Neural progenitor cell (in vitro differentiated cells): ENCODE results near the gene LCTL. TPM values are rescaled to one million over a fixed set of nuclear protein-coding genes. Genes with fewer than 3 reads are reported as not detected.
A peak's percentile ranks its signal among the peaks of the same experiment; 100 is the strongest.

ENCODE experiments used
- DNase-seq: peaks from one replicate; pipeline ENCODE4 v3.0.0-alpha.2; 2016; ENCODE audit warnings: low spot score
- H2AFZ ChIP-seq: fragments of 200-600 bp; sonication (generic); replicated peaks from 2 replicates; pipeline ENCODE4 v1.6.1; 2016; ENCODE audit warnings: antibody characterized with exemption
- H3F3A ChIP-seq: fragments of 200-600 bp; sonication (generic); 2 replicates; pipeline ENCODE4 v1.6.1; 2016; ENCODE audit warnings: antibody characterized with exemption, low read depth
- H3K27ac ChIP-seq: fragments of 200-600 bp; sonication (generic); 2 replicates; pipeline ENCODE4 v1.5.1; 2016; ENCODE audit warnings: mild to moderate bottlenecking
- H3K27me3 ChIP-seq: fragments of 200-600 bp; sonication (generic); 2 replicates; pipeline ENCODE4 v1.6.1; 2016; ENCODE audit warnings: mild to moderate bottlenecking, moderate library complexity
- H3K36me3 ChIP-seq: fragments of 200-600 bp; sonication (generic); 2 replicates; pipeline ENCODE4 v1.5.1; 2016
- H3K4me1 ChIP-seq: fragments of 200-600 bp; sonication (generic); 2 replicates; pipeline ENCODE4 v1.6.1; 2016; ENCODE audit warnings: mixed run types
- H3K4me2 ChIP-seq: fragments of 200-600 bp; sonication (generic); 2 replicates; pipeline ENCODE4 v1.6.1; 2016
- H3K4me3 ChIP-seq: fragments of 200-600 bp; sonication (generic); 2 replicates; pipeline ENCODE4 v1.5.1; 2016
- H3K79me2 ChIP-seq: fragments of 200-600 bp; sonication (generic); 2 replicates; pipeline ENCODE4 v1.6.1; 2016; ENCODE audit warnings: low read depth
- H3K9ac ChIP-seq: fragments of 200-600 bp; sonication (generic); 2 replicates; pipeline ENCODE4 v1.6.1; 2016
- H3K9me3 ChIP-seq: fragments of 200-600 bp; sonication (generic); 2 replicates; pipeline ENCODE4 v1.5.1; 2016; ENCODE audit warnings: low read depth
- H4K20me1 ChIP-seq: fragments of 200-600 bp; sonication (generic); 2 replicates; pipeline ENCODE4 v1.6.1; 2016; ENCODE audit warnings: low read depth
- H3K27ac Mint-ChIP-seq: 3 replicates; pipeline ENCODE4 v1.8.0; 2021; ENCODE audit warnings: mixed read lengths
- H3K27me3 Mint-ChIP-seq: 2 replicates; pipeline ENCODE4 v1.8.0; 2022; ENCODE audit warnings: low read depth, mild to moderate bottlenecking, inconsistent platforms, moderate library complexity, mixed read lengths; ENCODE audit not compliant: insufficient read depth
- H3K36me3 Mint-ChIP-seq: 3 replicates; pipeline ENCODE4 v1.8.0; 2021; ENCODE audit warnings: mixed read lengths
- H3K4me1 Mint-ChIP-seq: 3 replicates; pipeline ENCODE4 v1.8.0; 2021; ENCODE audit warnings: mixed read lengths
- H3K4me3 Mint-ChIP-seq: 3 replicates; pipeline ENCODE4 v1.8.0; 2021; ENCODE audit warnings: mild to moderate bottlenecking, moderate library complexity, mixed read lengths
- H3K9me3 Mint-ChIP-seq: 3 replicates; pipeline ENCODE4 v1.8.0; 2020; ENCODE audit warnings: mixed read lengths
- EZH2 ChIP-seq: fragments of 200-600 bp; sonication (generic); IDR thresholded peaks from 2 replicates; pipeline ENCODE4 v1.6.1; 2017; ENCODE audit warnings: antibody characterized with exemption, mild to moderate bottlenecking, moderate library complexity
- EZH2phosphoT487 ChIP-seq: fragments of 200-600 bp; sonication (generic); IDR thresholded peaks from 2 replicates; pipeline ENCODE4 v1.6.1; 2017; ENCODE audit warnings: antibody characterized with exemption
- total RNA-seq: library from RNA; depleted of rRNA; stranded (reverse); fragments of >200 nt; gene quantifications from 2 replicates; pipeline ENCODE4 v1.2.3, GENCODE V29; 2015; ENCODE audit warnings: low replicate concordance
- TF ChIP-seq, protein P1 (sequence below): fragments of 200-600 bp; sonication (generic); IDR thresholded peaks from 2 replicates; pipeline ENCODE4 v1.5.1; 2017; ENCODE audit warnings: antibody characterized with exemption, mild to moderate bottlenecking

The LCTL gene
- total RNA-seq, 1 donor from 2014 or later, result 19.2 TPM

DNA sequence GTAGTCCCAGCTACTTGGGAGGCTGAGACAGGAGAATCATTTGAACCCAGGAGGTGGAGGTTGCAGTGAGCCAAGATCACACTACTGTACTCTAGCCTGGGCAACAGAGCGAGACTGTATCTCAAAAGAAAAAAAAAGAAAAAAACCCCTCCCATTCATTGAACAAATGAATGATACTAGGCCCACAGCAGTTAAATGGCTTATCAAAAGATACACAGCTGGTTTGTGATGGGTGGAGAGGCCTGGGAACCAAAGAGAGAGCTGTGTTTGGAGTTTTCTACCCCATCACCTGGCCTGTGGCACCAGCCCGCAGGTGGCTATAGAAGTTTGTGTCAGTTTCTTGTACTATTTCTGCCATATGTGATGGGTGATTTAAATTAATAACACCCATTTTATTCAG lies 43.1 kb upstream of the LCTL start:
- Histone ChIP-seq H3K27me3 (no peaks in the 10 kb centered on the region), H3K9ac (no peak overlapping the region), H3K9me3 (no peaks in the 10 kb centered on the region), H3K4me1 (no peaks in the 10 kb centered on the region), H3K36me3 (no peaks in the 10 kb centered on the region), H3F3A (no peaks in the 10 kb centered on the region), H4K20me1 (no peaks in the 10 kb centered on the region), H3K27ac (no peak overlapping the region), H2AFZ (no peak overlapping the region), H3K4me3 (no peak overlapping the region), H3K4me2 (no peak overlapping the region), H3K79me2 (no peaks in the 10 kb centered on the region)
- peaks cover 3% of the 10 kb centered on the region for H3K4me1 Mint-ChIP-seq
- H3K9me3 Mint-ChIP-seq, result no peaks in the 10 kb centered on the region
- no peak overlapping the region for H3K4me3 Mint-ChIP-seq
- H3K27ac Mint-ChIP-seq, result no peak overlapping the region
- peaks cover 3% of the 10 kb centered on the region for H3K27me3 Mint-ChIP-seq
- no peaks in the 10 kb centered on the region for H3K36me3 Mint-ChIP-seq
- no peak for DNase-seq
- TF ChIP-seq EZH2phosphoT487 (no peak), EZH2 (no peak)
- TF ChIP-seq, protein P1, sequence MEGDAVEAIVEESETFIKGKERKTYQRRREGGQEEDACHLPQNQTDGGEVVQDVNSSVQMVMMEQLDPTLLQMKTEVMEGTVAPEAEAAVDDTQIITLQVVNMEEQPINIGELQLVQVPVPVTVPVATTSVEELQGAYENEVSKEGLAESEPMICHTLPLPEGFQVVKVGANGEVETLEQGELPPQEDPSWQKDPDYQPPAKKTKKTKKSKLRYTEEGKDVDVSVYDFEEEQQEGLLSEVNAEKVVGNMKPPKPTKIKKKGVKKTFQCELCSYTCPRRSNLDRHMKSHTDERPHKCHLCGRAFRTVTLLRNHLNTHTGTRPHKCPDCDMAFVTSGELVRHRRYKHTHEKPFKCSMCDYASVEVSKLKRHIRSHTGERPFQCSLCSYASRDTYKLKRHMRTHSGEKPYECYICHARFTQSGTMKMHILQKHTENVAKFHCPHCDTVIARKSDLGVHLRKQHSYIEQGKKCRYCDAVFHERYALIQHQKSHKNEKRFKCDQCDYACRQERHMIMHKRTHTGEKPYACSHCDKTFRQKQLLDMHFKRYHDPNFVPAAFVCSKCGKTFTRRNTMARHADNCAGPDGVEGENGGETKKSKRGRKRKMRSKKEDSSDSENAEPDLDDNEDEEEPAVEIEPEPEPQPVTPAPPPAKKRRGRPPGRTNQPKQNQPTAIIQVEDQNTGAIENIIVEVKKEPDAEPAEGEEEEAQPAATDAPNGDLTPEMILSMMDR, result no peak

DNA sequence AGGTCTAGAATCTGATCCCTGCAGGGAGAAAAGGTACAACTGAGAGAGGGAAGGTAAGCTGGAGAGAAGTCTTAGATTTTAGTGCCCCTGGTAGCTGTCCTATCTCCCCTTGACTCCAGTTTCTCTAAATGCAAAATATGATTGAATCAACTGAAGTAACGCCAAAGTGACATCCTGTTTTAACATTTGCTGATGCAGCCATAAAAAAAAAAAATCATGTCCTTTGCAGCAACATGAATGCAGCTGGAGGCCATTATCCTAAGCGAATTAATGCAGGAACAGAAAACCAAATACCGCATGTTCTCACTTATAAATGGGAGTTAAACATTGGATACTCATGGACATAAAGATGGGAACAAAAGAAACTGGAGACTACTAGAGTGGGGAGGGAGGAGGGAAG lies 42.4 kb upstream of the LCTL start:
- no peak overlapping the region for H3K27ac ChIP-seq
- H3K9ac ChIP-seq, result no peak overlapping the region
- H3K4me3 ChIP-seq, result no peak overlapping the region
- no peaks in the 10 kb centered on the region for H4K20me1 ChIP-seq
- H2AFZ ChIP-seq, result no peak overlapping the region
- no peaks in the 10 kb centered on the region for H3K79me2 ChIP-seq
- TF ChIP-seq, protein P1, result no peak
- TF ChIP-seq EZH2phosphoT487 (no peak), EZH2 (no peak)
- no peaks in the 10 kb centered on the region for H3K9me3 ChIP-seq
- Mint-ChIP-seq H3K9me3 (no peaks in the 10 kb centered on the region), H3K4me1 (peaks cover 3% of the 10 kb centered on the region), H3K27me3 (no peaks in the 10 kb centered on the region), H3K4me3 (no peak overlapping the region), H3K27ac (no peak overlapping the region), H3K36me3 (no peaks in the 10 kb centered on the region)
- H3K36me3 ChIP-seq, result no peaks in the 10 kb centered on the region
- H3F3A ChIP-seq, result no peaks in the 10 kb centered on the region
- H3K4me2 ChIP-seq, result no peak overlapping the region
- DNase-seq, result no peak
- H3K27me3 ChIP-seq, result no peaks in the 10 kb centered on the region
- H3K4me1 ChIP-seq, result no peaks in the 10 kb centered on the region

DNA sequence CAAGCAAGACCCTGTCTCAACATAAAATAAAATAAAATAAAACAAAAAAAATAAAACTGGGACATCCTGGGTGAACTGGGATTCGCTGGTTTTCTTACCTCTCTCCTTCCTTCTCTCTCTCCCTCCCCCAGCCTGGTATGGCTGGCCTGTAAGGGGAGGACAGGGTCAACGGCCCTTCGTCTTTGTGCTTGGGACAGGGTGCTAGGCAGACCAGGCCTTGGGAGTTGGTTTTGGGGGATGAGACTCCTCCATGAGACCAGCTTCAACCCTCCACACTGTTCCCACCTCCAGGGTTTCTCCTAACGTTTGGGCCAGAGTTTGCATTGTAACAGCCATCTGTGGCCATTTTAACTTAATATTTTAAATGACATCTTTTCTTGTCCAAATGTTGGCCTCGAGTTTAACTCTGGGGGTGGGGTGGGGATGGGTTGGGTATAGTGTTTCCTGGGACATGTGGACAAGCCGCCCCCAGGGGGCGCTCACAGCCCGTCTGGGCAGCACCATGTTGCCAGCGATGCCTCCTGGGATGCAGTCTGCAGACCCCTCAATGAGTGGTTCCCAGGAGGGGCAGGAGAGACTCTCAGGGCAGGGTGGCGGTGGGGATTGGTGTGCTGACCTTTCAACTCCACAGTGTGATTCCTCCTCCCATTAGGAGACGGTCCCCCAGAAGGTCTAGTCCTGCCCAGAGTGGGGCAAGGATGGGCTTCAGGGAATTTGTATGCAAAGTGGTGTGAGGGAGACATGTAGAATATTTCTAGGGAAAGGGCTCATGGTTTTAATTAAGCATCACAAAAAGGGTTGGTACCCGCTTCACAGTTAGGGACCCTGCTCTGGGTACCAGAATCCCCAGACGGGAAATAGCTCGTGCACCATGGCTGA lies 37.7 kb upstream of the LCTL start:
- Histone ChIP-seq H3K4me3 (no peak overlapping the region), H3K79me2 (no peaks in the 10 kb centered on the region), H3K27me3 (no peaks in the 10 kb centered on the region), H3K9ac (no peak overlapping the region), H3K4me1 (no peaks in the 10 kb centered on the region), H3K27ac (no peak overlapping the region), H4K20me1 (no peaks in the 10 kb centered on the region), H2AFZ (peak overlapping the region; percentile 44), H3K36me3 (no peaks in the 10 kb centered on the region), H3K4me2 (no peak overlapping the region), H3F3A (no peaks in the 10 kb centered on the region), H3K9me3 (no peaks in the 10 kb centered on the region)
- peak; percentile 91 for DNase-seq
- no peaks in the 10 kb centered on the region for H3K36me3 Mint-ChIP-seq
- peak overlapping the region; percentile 53 for H3K27ac Mint-ChIP-seq
- peaks cover 2% of the 10 kb centered on the region for H3K27me3 Mint-ChIP-seq
- no peaks in the 10 kb centered on the region for H3K9me3 Mint-ChIP-seq
- no peak overlapping the region for H3K4me3 Mint-ChIP-seq
- H3K4me1 Mint-ChIP-seq, result peaks cover 3% of the 10 kb centered on the region
- TF ChIP-seq, protein P1, result peak; percentile 95
- TF ChIP-seq EZH2phosphoT487, result no peak
- no peak for TF ChIP-seq EZH2
